ENCODE data around the gene CEP170. TPM values are rescaled to one million over a fixed set of nuclear protein-coding genes. Genes with fewer than 3 reads are reported as not detected.

The CEP170 gene
- total RNA-seq, 4 donors from 2014 or later, result 40.3 to 114 (median 55.6) TPM

DNA sequence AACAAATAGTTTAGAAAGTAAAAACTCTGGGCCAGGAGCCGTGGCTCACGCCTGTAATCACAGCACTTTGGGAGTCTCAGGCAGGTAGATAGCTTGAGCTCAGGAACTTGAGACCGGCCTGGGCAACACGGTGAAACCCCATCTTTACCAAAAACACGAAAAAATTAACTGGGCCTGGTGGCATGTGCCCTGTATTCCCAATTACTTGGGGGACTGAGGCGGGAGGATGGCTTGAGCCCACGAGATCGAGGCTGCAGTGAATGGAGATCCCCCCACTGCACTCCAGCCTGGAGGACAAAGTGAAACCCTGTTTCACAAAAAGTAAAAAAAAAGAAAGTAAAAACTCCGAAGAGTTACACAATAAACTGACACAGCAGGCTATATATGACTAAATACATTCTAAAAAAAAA is 10.6 kb downstream of the CEP170 start:
- no peak for DNase-seq
- no peaks in the 10 kb centered on the region for H3K36me3 ChIP-seq
- TF ChIP-seq POLR2A (IDR thresholded peaks at IDR 0.05), result no peak
- TF ChIP-seq, protein P1, sequence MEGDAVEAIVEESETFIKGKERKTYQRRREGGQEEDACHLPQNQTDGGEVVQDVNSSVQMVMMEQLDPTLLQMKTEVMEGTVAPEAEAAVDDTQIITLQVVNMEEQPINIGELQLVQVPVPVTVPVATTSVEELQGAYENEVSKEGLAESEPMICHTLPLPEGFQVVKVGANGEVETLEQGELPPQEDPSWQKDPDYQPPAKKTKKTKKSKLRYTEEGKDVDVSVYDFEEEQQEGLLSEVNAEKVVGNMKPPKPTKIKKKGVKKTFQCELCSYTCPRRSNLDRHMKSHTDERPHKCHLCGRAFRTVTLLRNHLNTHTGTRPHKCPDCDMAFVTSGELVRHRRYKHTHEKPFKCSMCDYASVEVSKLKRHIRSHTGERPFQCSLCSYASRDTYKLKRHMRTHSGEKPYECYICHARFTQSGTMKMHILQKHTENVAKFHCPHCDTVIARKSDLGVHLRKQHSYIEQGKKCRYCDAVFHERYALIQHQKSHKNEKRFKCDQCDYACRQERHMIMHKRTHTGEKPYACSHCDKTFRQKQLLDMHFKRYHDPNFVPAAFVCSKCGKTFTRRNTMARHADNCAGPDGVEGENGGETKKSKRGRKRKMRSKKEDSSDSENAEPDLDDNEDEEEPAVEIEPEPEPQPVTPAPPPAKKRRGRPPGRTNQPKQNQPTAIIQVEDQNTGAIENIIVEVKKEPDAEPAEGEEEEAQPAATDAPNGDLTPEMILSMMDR (IDR thresholded peaks at IDR 0.05), result no peak
- H3K27ac ChIP-seq, result no peak overlapping the region
- intact Hi-C loops (cut with DNase I; ENCODE audit: low total_unique reads), result no loop called here
- no peaks in the 10 kb centered on the region for H3K4me1 ChIP-seq
- H3K4me3 ChIP-seq, result no peak overlapping the region
- no peaks in the 10 kb centered on the region for H3K27me3 ChIP-seq
- H3K9me3 ChIP-seq, result no peaks in the 10 kb centered on the region

DNA sequence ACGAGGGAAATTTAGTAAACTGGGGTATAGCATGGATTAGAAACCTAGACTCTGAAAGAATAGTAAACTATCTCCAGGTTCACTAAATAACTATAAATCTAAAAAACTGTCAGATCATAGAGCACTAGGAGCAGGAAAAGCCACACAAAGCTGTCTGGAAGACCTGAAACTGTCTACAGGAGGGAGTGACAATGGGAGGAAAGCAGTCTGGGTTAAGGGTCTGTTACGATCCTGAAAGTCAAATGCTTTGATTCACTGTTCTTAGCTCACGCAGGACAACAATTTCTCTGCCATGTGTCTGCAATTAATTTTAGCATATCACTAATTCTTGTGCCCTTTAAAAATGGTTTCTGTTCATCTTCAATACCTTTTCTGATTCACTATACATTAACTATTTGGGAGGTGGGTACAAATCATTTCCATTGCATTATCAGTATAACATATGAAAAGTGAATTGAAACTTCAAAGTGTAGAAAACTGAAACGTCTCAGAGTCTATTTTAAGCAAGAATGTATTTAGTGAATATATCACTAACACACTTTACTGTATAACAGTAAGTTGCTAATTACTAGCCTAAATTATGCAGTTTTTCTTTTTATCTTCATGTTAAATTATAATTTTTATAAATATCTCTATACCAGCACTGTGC is 18.4 kb downstream of the CEP170 start:
- Histone ChIP-seq H3K4me3 (no peak overlapping the region), H3K36me3 (no peaks in the 10 kb centered on the region), H3K9me3 (peaks cover 0 to 4% of the 10 kb centered on the region in 2 donors), H3K27ac (peak overlapping the region; percentile 1 to 62), H3K27me3 (no peaks in the 10 kb centered on the region), H3K4me1 (peaks cover 0 to 7% of the 10 kb centered on the region in 2 donors)
- no peak for DNase-seq
- no peak for TF ChIP-seq POLR2A (IDR thresholded peaks at IDR 0.05)
- TF ChIP-seq, protein P1 (IDR thresholded peaks at IDR 0.05), result no peak
- intact Hi-C loops (cut with DNase I; ENCODE audit: low total_unique reads), result no loop called here

DNA sequence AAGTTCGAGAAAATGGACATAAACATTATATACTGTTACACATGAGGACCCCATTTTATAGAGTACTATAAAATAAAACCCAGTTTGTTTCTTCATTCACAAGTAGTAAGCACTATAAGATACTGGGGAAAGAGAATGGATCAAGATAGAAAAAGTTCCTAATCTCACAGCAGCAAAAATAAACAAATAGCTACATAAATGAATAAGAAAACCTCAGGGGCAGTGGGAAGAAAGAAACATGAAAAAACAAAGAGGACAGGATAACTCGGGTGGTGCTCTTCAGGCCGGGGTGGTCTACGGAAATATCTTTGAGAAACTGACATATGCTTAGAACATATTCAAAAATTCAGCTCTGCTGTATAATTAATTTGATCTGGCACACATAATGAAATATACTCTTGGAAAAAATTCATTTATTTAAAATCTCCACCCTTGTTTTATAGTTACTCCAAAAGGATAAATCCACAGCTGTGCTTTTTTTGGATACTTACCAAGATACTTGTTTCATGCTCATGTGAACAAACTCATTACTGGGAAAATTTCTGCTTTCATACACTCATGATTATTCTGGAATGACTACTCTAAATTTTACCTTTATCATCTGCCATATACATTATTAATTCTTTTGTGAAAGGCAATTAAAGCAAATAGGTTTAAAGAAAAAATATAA is 20.0 kb downstream of the CEP170 start:
- Histone ChIP-seq H3K27ac (peak overlapping the region in 1 of 2 donors; percentile 62), H3K4me3 (no peak overlapping the region), H3K27me3 (no peaks in the 10 kb centered on the region), H3K9me3 (peaks cover 0 to 19% of the 10 kb centered on the region in 2 donors), H3K36me3 (no peaks in the 10 kb centered on the region), H3K4me1 (peaks cover 0 to 7% of the 10 kb centered on the region in 2 donors)
- TF ChIP-seq POLR2A (IDR thresholded peaks at IDR 0.05), result no peak
- TF ChIP-seq, protein P1 (IDR thresholded peaks at IDR 0.05), result no peak
- DNase-seq, result no peak
- intact Hi-C loops (cut with DNase I; ENCODE audit: low total_unique reads), result no loop called here

DNA sequence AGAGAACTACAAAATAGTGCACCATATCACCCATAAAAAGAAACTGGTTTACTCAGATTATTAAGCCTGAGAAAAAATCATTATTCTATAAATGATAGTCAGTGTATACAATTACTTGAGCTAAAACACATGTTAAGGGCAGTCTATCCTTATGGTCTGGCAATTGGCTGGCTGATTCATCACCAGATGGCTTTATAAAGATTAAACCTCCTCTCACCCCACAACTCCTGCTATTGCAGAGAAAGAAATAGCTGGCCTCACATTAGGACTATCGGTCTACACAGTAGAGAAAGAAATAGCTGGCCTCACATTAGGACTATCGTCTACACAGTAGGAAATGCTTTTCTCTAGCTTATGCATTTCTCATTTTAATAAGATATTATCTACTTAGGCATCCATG is 21.2 kb downstream of the CEP170 start:
- Histone ChIP-seq H3K36me3 (no peaks in the 10 kb centered on the region), H3K27me3 (no peaks in the 10 kb centered on the region), H3K4me1 (peaks cover 0 to 7% of the 10 kb centered on the region in 2 donors), H3K9me3 (peaks cover 0 to 20% of the 10 kb centered on the region in 2 donors), H3K4me3 (no peak overlapping the region), H3K27ac (no peak overlapping the region)
- intact Hi-C loops (cut with DNase I; ENCODE audit: low total_unique reads), result no loop called here
- DNase-seq, result no peak
- TF ChIP-seq, protein P1 (IDR thresholded peaks at IDR 0.05), result no peak
- TF ChIP-seq POLR2A (IDR thresholded peaks at IDR 0.05), result no peak

DNA sequence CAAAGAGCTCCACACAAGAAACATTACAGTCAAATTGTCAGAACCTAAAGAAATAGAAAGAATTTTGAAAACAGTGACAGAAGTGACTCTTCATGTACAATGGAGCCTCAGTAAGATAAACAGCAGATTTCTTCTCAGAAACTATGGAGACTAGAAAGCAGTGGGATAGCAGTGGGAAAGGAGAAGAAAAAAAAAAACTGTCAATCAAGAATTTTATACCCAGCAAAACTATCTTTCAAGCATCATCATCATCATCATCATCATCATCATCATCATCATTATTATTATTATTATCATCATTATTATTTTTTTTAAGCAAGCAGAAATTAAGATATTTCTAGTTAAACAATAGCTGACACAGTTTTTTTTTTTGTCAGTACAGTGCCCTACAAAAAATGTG is 24.2 kb downstream of the CEP170 start:
- intact Hi-C loops (cut with DNase I; ENCODE audit: low total_unique reads), result no loop called here
- no peak overlapping the region for H3K27ac ChIP-seq
- H3K4me1 ChIP-seq, result no peaks in the 10 kb centered on the region
- peaks cover 0 to 20% of the 10 kb centered on the region in 2 donors for H3K9me3 ChIP-seq
- no peak for DNase-seq
- no peaks in the 10 kb centered on the region for H3K36me3 ChIP-seq
- no peak for TF ChIP-seq POLR2A (IDR thresholded peaks at IDR 0.05)
- TF ChIP-seq, protein P1 (IDR thresholded peaks at IDR 0.05), result no peak
- no peaks in the 10 kb centered on the region for H3K27me3 ChIP-seq
- no peak overlapping the region for H3K4me3 ChIP-seq

Data from uterus (tissue), 4 donors.